Endothelial cell of coronary artery (primary cell): ENCODE results near the gene KRTAP21-3. TPM values are rescaled to one million over a fixed set of nuclear protein-coding genes. Genes with fewer than 3 reads are reported as not detected.

Experiments
- total RNA-seq: library from RNA; depleted of rRNA; stranded (reverse); fragments of >200 nt; gene quantifications from 2 replicates; pipeline ENCODE4 v1.2.3, GENCODE V29; 2014

Gene KRTAP21-3, protein sequence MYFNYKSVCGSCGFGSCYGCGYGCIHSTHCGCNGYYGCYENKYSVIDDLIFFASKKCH
- total RNA-seq, result not detected in 2 replicates

GRCh38 chr21:30718239-30718909, at the start of gene KRTAP21-3:
KRTAP21-3 (minus strand) TSS chr21:30718777; CDS start chr21:30718759, 18 bp downstream.

GRCh38 chr21:30755328-30755727, 36.8 kb upstream of the KRTAP21-3 start, which contains the start of gene KRTAP21-1:
KRTAP21-1 (minus strand) TSS chr21:30755428; CDS start chr21:30755378, 50 bp downstream.

DNA sequence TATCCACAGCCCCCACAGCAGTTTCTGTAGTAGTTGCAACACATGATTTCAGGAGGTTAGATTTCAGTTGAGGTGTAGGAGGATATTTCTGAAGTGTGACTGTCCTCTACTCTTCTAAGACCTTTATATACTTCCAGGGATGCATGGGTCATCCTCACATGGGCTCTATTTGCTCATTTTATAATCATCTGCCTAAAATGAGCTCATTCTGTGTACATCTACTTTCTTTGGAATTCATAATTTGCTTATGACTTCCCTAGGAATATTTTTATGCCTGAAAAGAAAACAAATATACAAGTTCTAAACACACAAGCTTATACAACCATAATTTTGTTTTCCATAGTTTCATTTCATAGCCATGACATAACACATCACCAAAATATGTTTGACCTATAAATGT, 28.6 kb upstream of the KRTAP21-3 start, which contains the start of gene KRTAP21-2:
TSS of gene KRTAP21-2 (minus strand) at position 101 of the 400 bp plus-strand sequence. CDS start at position 44, 57 bp downstream.

Other genes starting within 250 kb of the KRTAP21-3 start
- gene KRTAP19-1, start 238.4 kb downstream of the KRTAP21-3 start, total RNA-seq, result not detected in 2 replicates
- gene KRTAP19-2, start 231.3 kb downstream of the KRTAP21-3 start, total RNA-seq, result not detected in 2 replicates
- not detected in 2 replicates for gene KRTAP19-3, start 226.8 kb downstream of the KRTAP21-3 start, total RNA-seq
- not detected in 2 replicates for gene KRTAP19-4, start 221.6 kb downstream of the KRTAP21-3 start, total RNA-seq
- gene KRTAP19-5, start 216.6 kb downstream of the KRTAP21-3 start, total RNA-seq, result not detected in 2 replicates
- not detected in 2 replicates for gene KRTAP19-6, start 176.9 kb downstream of the KRTAP21-3 start, total RNA-seq
- gene KRTAP19-7, start 157.5 kb downstream of the KRTAP21-3 start, total RNA-seq, result not detected in 2 replicates
- gene KRTAP22-2, start 128.4 kb downstream of the KRTAP21-3 start, total RNA-seq, result not detected in 2 replicates
- not detected in 2 replicates for gene KRTAP6-3, start 126.3 kb downstream of the KRTAP21-3 start, total RNA-seq
- not detected in 2 replicates for gene KRTAP6-2, start 119.9 kb downstream of the KRTAP21-3 start, total RNA-seq
- not detected in 2 replicates for gene KRTAP22-1, start 117.7 kb downstream of the KRTAP21-3 start, total RNA-seq
- not detected in 2 replicates for gene KRTAP6-1, start 104.8 kb downstream of the KRTAP21-3 start, total RNA-seq
- gene KRTAP20-1, start 102.4 kb downstream of the KRTAP21-3 start, total RNA-seq, result not detected in 2 replicates
- not detected in 2 replicates for gene KRTAP20-4, start 98.2 kb downstream of the KRTAP21-3 start, total RNA-seq
- not detected in 2 replicates for gene KRTAP20-2, start 83.6 kb downstream of the KRTAP21-3 start, total RNA-seq
- not detected in 2 replicates for gene KRTAP20-3, start 75.9 kb downstream of the KRTAP21-3 start, total RNA-seq
- gene KRTAP21-2, start 28.5 kb upstream of the KRTAP21-3 start, total RNA-seq, result not detected in 2 replicates
- not detected in 2 replicates for gene KRTAP21-1, start 36.7 kb upstream of the KRTAP21-3 start, total RNA-seq
- gene KRTAP8-1, start 94.5 kb upstream of the KRTAP21-3 start, total RNA-seq, result not detected in 2 replicates
- gene KRTAP7-1, start 111.0 kb upstream of the KRTAP21-3 start, total RNA-seq, result not detected in 2 replicates
- not detected in 2 replicates for gene KRTAP11-1, start 162.8 kb upstream of the KRTAP21-3 start, total RNA-seq